IMR-90 (cell line): ENCODE measurements around the gene GHR. TPM values are rescaled to one million over a fixed set of nuclear protein-coding genes. Genes with fewer than 3 reads are reported as not detected.
A peak's percentile ranks its signal among the peaks of the same experiment; 100 is the strongest.

Experiments
- ATAC-seq: fragments of 200-7000 bp; cut with Tn5 transposase; 2 replicates; pipeline ENCODE4 v1.9.1; 2020; ENCODE audit warnings: low read depth, mild to moderate bottlenecking, moderate library complexity
- BruUV-seq: library from RNA; stranded (reverse); fragments of 400-500 nt; replicated peaks from 2 replicates; lab custom pipeline; 2021; lab: Mats Ljungman, UMichigan
- CTCF ChIA-PET: fragments of 300-600 bp; formaldehyde crosslinking; extraction: SDS; loops from one replicate; lab custom pipeline; 2021; ENCODE audit warnings: antibody characterized with exemption; lab: Yijun Ruan, JAX
- POLR2A ChIA-PET: fragments of 300-600 bp; sonication (Branson Sonifier 250); formaldehyde crosslinking; loops from one replicate; lab custom pipeline; 2022; ENCODE audit warnings: antibody characterized with exemption; ENCODE audit not compliant: unreplicated experiment; lab: Charles Lee
- DNase-seq: peaks from one replicate; pipeline ENCODE4 v3.0.0; 2013
- H2AFZ ChIP-seq: replicated peaks from 2 replicates; pipeline ENCODE3; 2013; ENCODE audit warnings: low read length, mild to moderate bottlenecking; ENCODE audit not compliant: poor library complexity
- H2AK5ac ChIP-seq: 2 replicates; pipeline ENCODE4 v1.6.1; 2013; ENCODE audit warnings: low read depth, low read length, inconsistent platforms
- H2AK9ac ChIP-seq: replicated peaks from 2 replicates; pipeline ENCODE3; 2013; ENCODE audit warnings: mild to moderate bottlenecking, low read depth, low read length, moderate library complexity; ENCODE audit not compliant: poor library complexity
- H2BK120ac ChIP-seq: 2 replicates; pipeline ENCODE4 v1.6.1; 2013; ENCODE audit warnings: low read depth, low read length, inconsistent platforms
- H2BK15ac ChIP-seq: 3 replicates; pipeline ENCODE4 v1.6.1; 2013; ENCODE audit warnings: low read depth, low read length, inconsistent platforms
- H2BK20ac ChIP-seq: 2 replicates; pipeline ENCODE4 v1.6.1; 2013; ENCODE audit warnings: low read depth, mild to moderate bottlenecking, inconsistent platforms, low read length, moderate library complexity
- H2BK5ac ChIP-seq: 2 replicates; pipeline ENCODE4 v1.6.1; 2013; ENCODE audit warnings: mild to moderate bottlenecking, low read depth, low read length, inconsistent platforms; ENCODE audit not compliant: poor library complexity, severe bottlenecking
- H3K14ac ChIP-seq: replicated peaks from 2 replicates; pipeline ENCODE4 v1.6.1; 2013; ENCODE audit warnings: low read depth, low read length, inconsistent platforms
- H3K18ac ChIP-seq: 2 replicates; pipeline ENCODE4 v1.6.1; 2013; ENCODE audit warnings: low read depth, low read length, control low read depth
- H3K23ac ChIP-seq: 2 replicates; pipeline ENCODE4 v1.6.1; 2013; ENCODE audit warnings: low read depth, low read length, inconsistent platforms
- H3K27ac ChIP-seq: 2 replicates; pipeline ENCODE4 v1.5.1; 2013; ENCODE audit warnings: mild to moderate bottlenecking, control low read depth, low read length; ENCODE audit not compliant: insufficient read depth
- H3K27me3 ChIP-seq: 2 replicates; pipeline ENCODE4 v1.6.1; 2013; ENCODE audit warnings: low read length; ENCODE audit not compliant: control insufficient read depth, insufficient read depth
- H3K36me3 ChIP-seq: 2 replicates; pipeline ENCODE4 v1.6.1; 2013; ENCODE audit warnings: low read length, mixed read lengths; ENCODE audit not compliant: control insufficient read depth, insufficient read depth
- H3K4ac ChIP-seq: 2 replicates; pipeline ENCODE4 v1.6.1; 2013; ENCODE audit warnings: low read depth, low read length, inconsistent platforms
- H3K4me1 ChIP-seq: 2 replicates; pipeline ENCODE4 v1.6.1; 2013; ENCODE audit warnings: low read length, mixed read lengths; ENCODE audit not compliant: control insufficient read depth, insufficient read depth
- H3K4me2 ChIP-seq: 2 replicates; pipeline ENCODE4 v1.6.1; 2013; ENCODE audit warnings: low read depth, mild to moderate bottlenecking, control low read depth, low read length, moderate library complexity
- H3K4me3 ChIP-seq: 2 replicates; pipeline ENCODE4 v1.5.1; 2013; ENCODE audit warnings: low read depth, mild to moderate bottlenecking, control low read depth, low read length, moderate library complexity; ENCODE audit not compliant: insufficient read depth
- H3K56ac ChIP-seq: 2 replicates; pipeline ENCODE4 v1.6.1; 2013; ENCODE audit warnings: low read length, inconsistent platforms; ENCODE audit not compliant: insufficient read depth; ENCODE audit errors: extremely low read depth
- H3K79me1 ChIP-seq, 2 experiments: 2 replicates each; pipeline ENCODE4 v1.6.1; 2013; ENCODE audit warnings: low read length in 2 of 2, inconsistent platforms in 1 of 2, low read depth in 1 of 2
- H3K9ac ChIP-seq: 2 replicates; pipeline ENCODE4 v1.6.1; 2013; ENCODE audit warnings: low read depth, low read length, control low read depth
- H3K9me1 ChIP-seq: 2 replicates; pipeline ENCODE4 v1.6.1; 2013; ENCODE audit warnings: low read length, inconsistent platforms; ENCODE audit not compliant: insufficient read depth
- H3K9me3 ChIP-seq: 2 replicates; pipeline ENCODE4 v1.6.1; 2013; ENCODE audit warnings: low read length; ENCODE audit not compliant: control insufficient read depth, insufficient read depth
- H4K20me1 ChIP-seq: 2 replicates; pipeline ENCODE4 v1.6.1; 2013; ENCODE audit warnings: low read length, inconsistent platforms; ENCODE audit not compliant: insufficient read depth
- H4K5ac ChIP-seq: 2 replicates; pipeline ENCODE4 v1.6.1; 2013; ENCODE audit warnings: mild to moderate bottlenecking, low read depth, low read length, control low read depth
- H4K8ac ChIP-seq, 2 experiments: 2 replicates each; pipeline ENCODE4 v1.6.1; 2013; ENCODE audit warnings: low read depth in 2 of 2, low read length in 2 of 2, control low read depth in 1 of 2, inconsistent platforms in 1 of 2
- H4K91ac ChIP-seq: 2 replicates; pipeline ENCODE4 v1.6.1; 2013; ENCODE audit warnings: low read depth, low read length, inconsistent platforms; ENCODE audit not compliant: insufficient read depth
- CEBPB ChIP-seq: IDR thresholded peaks from 2 replicates; pipeline ENCODE4 v1.6.1; 2012; ENCODE audit warnings: low read depth, low read length, improper control_type of control experiment
- CHD1 ChIP-seq: IDR thresholded peaks from 2 replicates; pipeline ENCODE4 v1.6.1; 2012; ENCODE audit warnings: low read depth, low read length, improper control_type of control experiment
- CTCF ChIP-seq: conservative IDR thresholded peaks from 2 replicates; pipeline ENCODE4 v1.5.1; 2012; ENCODE audit warnings: mild to moderate bottlenecking, low read depth, low read length, improper control_type of control experiment
- ELK1 ChIP-seq: fragments of 150-350 bp; IDR thresholded peaks from 2 replicates; pipeline ENCODE4 v1.6.1; 2016; ENCODE audit warnings: low read depth, mild to moderate bottlenecking, low read length, moderate library complexity, borderline replicate concordance
- MAFK ChIP-seq: IDR thresholded peaks from 2 replicates; pipeline ENCODE4 v1.6.1; 2012; ENCODE audit warnings: low read depth, low read length, improper control_type of control experiment
- MAZ ChIP-seq: IDR thresholded peaks from 2 replicates; pipeline ENCODE4 v1.6.1; 2012; ENCODE audit warnings: low read depth, mild to moderate bottlenecking, low read length, improper control_type of control experiment, moderate library complexity, borderline replicate concordance
- NFE2L2 ChIP-seq: fragments of 150-350 bp; IDR thresholded peaks from 2 replicates; pipeline ENCODE4 v1.6.1; 2016; ENCODE audit warnings: low read depth, mild to moderate bottlenecking, low read length
- POLR2A ChIP-seq: IDR thresholded peaks from 2 replicates; pipeline ENCODE4 v1.6.1; 2012; ENCODE audit warnings: mild to moderate bottlenecking, low read depth, low read length
- RAD21 ChIP-seq: IDR thresholded peaks from 2 replicates; pipeline ENCODE4 v1.6.1; 2012; ENCODE audit warnings: low read length, improper control_type of control experiment
- RCOR1 ChIP-seq: IDR thresholded peaks from 2 replicates; pipeline ENCODE4 v1.6.1; 2012; ENCODE audit warnings: mild to moderate bottlenecking, low read length, improper control_type of control experiment; ENCODE audit not compliant: insufficient replicate concordance
- RFX5 ChIP-seq: IDR thresholded peaks from 2 replicates; pipeline ENCODE4 v1.8.0; 2012; ENCODE audit warnings: low read depth, mild to moderate bottlenecking, low read length, moderate library complexity
- WGBS, 2 experiments: methylation state at CpG; one replicate each; pipeline versions ENCODE4 v1.1.5 to v1.1.7; 2013; ENCODE audit warnings: missing lambda C conversion rate in 2 of 2; ENCODE audit not compliant: insufficient read length in 1 of 2; ENCODE audit errors: extremely low coverage in 2 of 2; 5-methylcytosine and 5-hydroxymethylcytosine counted together
- dilution Hi-C: fragments of 300-500 bp; cut with HindIII; formaldehyde crosslinking; loops from one replicate; pipeline ENCODE4 v1.14.3; 2018; ENCODE audit warnings: low sequenced_read_pairs; ENCODE audit not compliant: unreplicated experiment
- in situ Hi-C: fragments of 300-500 bp; cut with MboI; formaldehyde crosslinking; loops from 3 replicates; pipeline ENCODE4 v1.14.3; 2019; ENCODE audit warnings: low sequenced_read_pairs, inconsistent platforms, mixed read lengths
- intact Hi-C: fragments of 100-400 bp; cut with micrococcal nuclease; formaldehyde crosslinking; loops from 2 replicates; pipeline ENCODE4 v1.10.0; 2022
- polyA plus RNA-seq, 3 experiments: library from polyadenylated mRNA; depleted of rRNA; stranded (reverse); fragments of >200 nt; gene quantifications; 2 replicates each; pipeline ENCODE4 v1.2.3, GENCODE V29; 2012; ENCODE audit warnings: low replicate concordance in 1 of 3
- total RNA-seq: library from RNA; depleted of rRNA; stranded (reverse); fragments of >200 nt; gene quantifications from 2 replicates; pipeline ENCODE4 v1.2.3, GENCODE V29; 2012

GHR gene
- total and polyA plus RNA-seq, 2 of the 4 experiments (the other 2 are of a cell fraction) = 0.36 to 1.1 TPM

GRCh38 chr5:42518595-42519221 is 95.5 kb downstream of the GHR start:
- Histone ChIP-seq H4K20me1 (no peaks in the 10 kb centered on the region), H3K4me1 (no peaks in the 10 kb centered on the region), H2AK5ac (no peak overlapping the region), H3K9ac (no peak overlapping the region), H3K4me3 (no peak overlapping the region), H2BK20ac (no peak overlapping the region), H2AFZ (no peak overlapping the region), H3K79me1 (no peaks in the 10 kb centered on the region), H2BK5ac (no peak overlapping the region), H4K5ac (no peak overlapping the region), H2BK120ac (no peak overlapping the region), H3K9me3 (no peaks in the 10 kb centered on the region), H3K4me2 (no peak overlapping the region), H3K18ac (no peak overlapping the region), H3K56ac (no peak overlapping the region), H3K23ac (no peak overlapping the region), H2BK15ac (no peak overlapping the region), H3K9me1 (no peaks in the 10 kb centered on the region), H3K4ac (no peak overlapping the region), H3K27me3 (no peaks in the 10 kb centered on the region), H3K36me3 (no peaks in the 10 kb centered on the region), H3K14ac (no peak overlapping the region), H2AK9ac (no peak overlapping the region), H3K27ac (no peak overlapping the region), H4K8ac (no peak overlapping the region), H4K91ac (no peak overlapping the region)
- peak; percentile 3 for DNase-seq
- intact Hi-C loops (no loop called here), dilution Hi-C loops (no loop called here), in situ Hi-C loops (no loop called here)
- ChIA-PET POLR2A (no interaction called here), CTCF (no interaction called here)
- WGBS, 2 experiments = 0% methylated on average over 1 of the region's 8 CpGs; no CpG with 5 or more reads in 1 of the 2 experiments
- no peak for ATAC-seq
- no TSS peak for BruUV-seq
- TF ChIP-seq CEBPB (no peak), POLR2A (no peak), RFX5 (no peak), CTCF (no peak), NFE2L2 (no peak), MAZ (no peak), ELK1 (no peak), CHD1 (no peak), RCOR1 (no peak), MAFK (no peak), RAD21 (no peak)
